ENCODE data around the gene TMEM97. TPM values are rescaled to one million over a fixed set of nuclear protein-coding genes. Genes with fewer than 3 reads are reported as not detected.

TMEM97 gene
- total RNA-seq, 4 donors from 2014 or later: 6.8 to 16.4 (median 13.0) TPM

DNA sequence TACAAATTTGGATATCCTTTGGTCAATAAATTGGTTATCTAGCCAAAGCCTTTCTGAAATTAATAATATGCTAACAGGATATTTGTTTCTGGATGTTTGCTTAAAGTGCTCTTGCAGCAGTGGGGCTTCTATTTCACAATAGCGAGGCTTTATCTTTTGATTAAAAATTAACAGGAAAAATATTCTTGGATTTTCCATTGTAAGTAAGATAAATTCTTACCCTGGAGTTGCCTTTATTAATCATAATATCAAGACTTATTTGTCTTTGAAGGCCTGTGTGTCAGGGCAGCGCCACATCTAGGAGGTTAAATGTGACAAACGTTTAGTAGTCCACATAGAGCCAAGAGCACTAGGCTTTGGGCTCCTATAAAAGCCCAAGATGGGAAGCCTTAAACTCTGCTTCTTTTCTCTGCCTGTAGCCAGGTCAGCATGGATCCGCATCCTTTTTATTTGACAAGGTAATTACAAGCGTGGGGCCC is 5.3 kb downstream of the TMEM97 start:
- no peaks in the 10 kb centered on the region for H3K27me3 ChIP-seq
- no peak for DNase-seq
- peaks cover 0 to 31% (median 7%) of the 10 kb centered on the region in 3 donors for H3K4me1 ChIP-seq
- WGBS, 2 donors: 85 to 90% methylated on average over 5 of the region's 5 CpGs
- H3K9me3 ChIP-seq: no peaks in the 10 kb centered on the region
- no peak overlapping the region for H3K27ac ChIP-seq
- H3K36me3 ChIP-seq: peaks cover 2 to 30% (median 5%) of the 10 kb centered on the region in 3 donors
- intact Hi-C loops (cut with DNase I): no loop called here
- H3K4me3 ChIP-seq: no peak overlapping the region
- TF ChIP-seq, protein P1, sequence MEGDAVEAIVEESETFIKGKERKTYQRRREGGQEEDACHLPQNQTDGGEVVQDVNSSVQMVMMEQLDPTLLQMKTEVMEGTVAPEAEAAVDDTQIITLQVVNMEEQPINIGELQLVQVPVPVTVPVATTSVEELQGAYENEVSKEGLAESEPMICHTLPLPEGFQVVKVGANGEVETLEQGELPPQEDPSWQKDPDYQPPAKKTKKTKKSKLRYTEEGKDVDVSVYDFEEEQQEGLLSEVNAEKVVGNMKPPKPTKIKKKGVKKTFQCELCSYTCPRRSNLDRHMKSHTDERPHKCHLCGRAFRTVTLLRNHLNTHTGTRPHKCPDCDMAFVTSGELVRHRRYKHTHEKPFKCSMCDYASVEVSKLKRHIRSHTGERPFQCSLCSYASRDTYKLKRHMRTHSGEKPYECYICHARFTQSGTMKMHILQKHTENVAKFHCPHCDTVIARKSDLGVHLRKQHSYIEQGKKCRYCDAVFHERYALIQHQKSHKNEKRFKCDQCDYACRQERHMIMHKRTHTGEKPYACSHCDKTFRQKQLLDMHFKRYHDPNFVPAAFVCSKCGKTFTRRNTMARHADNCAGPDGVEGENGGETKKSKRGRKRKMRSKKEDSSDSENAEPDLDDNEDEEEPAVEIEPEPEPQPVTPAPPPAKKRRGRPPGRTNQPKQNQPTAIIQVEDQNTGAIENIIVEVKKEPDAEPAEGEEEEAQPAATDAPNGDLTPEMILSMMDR (IDR thresholded peaks at IDR 0.05): no peak

DNA sequence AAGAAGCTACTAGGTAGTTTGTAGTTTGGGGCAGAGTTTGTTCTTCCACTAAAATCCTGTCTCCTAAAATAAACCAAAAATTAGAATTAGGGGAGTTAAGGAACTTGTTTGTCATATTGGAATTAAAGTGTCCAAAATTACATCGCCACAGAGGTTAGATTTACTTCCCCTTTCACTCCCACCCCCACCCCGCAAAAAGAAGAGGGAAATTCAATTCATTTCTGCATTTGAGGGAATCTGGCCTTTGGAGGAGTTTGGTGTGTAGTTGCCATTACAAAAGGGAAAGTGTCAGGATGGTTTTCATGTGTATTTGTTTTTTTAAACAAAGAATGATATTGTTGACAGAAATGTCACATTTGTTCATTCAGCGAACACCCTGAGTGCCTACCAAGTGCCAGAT is 5.8 kb downstream of the TMEM97 start:
- no peak for DNase-seq
- Histone ChIP-seq H3K27ac (no peak overlapping the region), H3K36me3 (peaks cover 5 to 35% (median 5%) of the 10 kb centered on the region in 3 donors), H3K4me3 (no peak overlapping the region), H3K4me1 (peaks cover 0 to 27% (median 3%) of the 10 kb centered on the region in 3 donors), H3K27me3 (no peaks in the 10 kb centered on the region), H3K9me3 (no peaks in the 10 kb centered on the region)
- TF ChIP-seq, protein P1 (IDR thresholded peaks at IDR 0.05): no peak
- TF ChIP-seq POLR2A (IDR thresholded peaks at IDR 0.05): no peak
- WGBS, 2 donors: 76 to 80% methylated on average over 3 of the region's 3 CpGs
- intact Hi-C loops (cut with DNase I): no loop called here

DNA sequence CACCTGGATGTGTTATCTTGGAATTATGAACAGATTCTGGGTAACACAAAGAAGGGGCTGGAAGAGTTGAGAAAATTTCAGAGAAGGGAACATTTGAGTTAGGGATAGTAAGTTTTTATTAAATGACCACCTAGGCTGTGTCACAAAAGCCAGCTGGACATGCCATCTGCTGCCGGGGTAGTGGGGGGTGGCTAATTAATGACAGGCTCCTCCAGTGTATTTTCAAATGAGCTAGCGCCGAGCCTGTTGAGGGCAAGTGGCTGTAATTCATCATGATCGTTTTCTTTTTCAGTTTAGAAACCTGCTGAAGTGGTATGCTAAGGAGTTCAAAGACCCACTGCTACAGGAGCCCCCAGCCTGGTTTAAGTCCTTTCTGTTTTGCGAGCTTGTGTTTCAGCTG is 6.2 kb downstream of the TMEM97 start:
- Histone ChIP-seq H3K27me3 (no peaks in the 10 kb centered on the region), H3K36me3 (peaks cover 5 to 39% (median 5%) of the 10 kb centered on the region in 3 donors), H3K9me3 (no peaks in the 10 kb centered on the region), H3K27ac (no peak overlapping the region), H3K4me1 (peaks cover 0 to 22% (median 0%) of the 10 kb centered on the region in 3 donors), H3K4me3 (no peak overlapping the region)
- intact Hi-C loops (cut with DNase I): no loop called here
- DNase-seq: no peak
- TF ChIP-seq, protein P1 (IDR thresholded peaks at IDR 0.05): no peak
- TF ChIP-seq POLR2A (IDR thresholded peaks at IDR 0.05): no peak
- 66 to 80% methylated on average over 4 to 5 of the region's 5 CpGs for WGBS, 2 donors

DNA sequence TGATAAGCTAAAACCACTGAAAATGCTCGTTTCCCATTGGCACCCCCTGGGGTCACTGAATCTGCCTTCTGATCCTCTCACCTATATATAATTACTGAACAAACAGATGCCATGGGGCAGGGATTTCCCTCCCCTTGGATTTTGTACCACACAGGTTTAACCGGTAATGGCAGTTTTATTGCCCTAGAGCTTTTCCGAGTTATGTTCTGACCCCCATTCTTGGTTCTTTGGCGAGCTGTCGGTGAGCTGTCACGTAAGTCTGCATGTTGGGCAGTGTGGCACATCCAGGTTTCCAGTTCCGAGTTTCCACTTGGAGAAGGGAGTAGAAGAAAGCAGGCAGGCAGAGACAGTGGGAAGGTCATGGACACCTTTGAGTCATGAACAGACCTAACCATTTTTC is 7.1 kb downstream of the TMEM97 start:
- H3K36me3 ChIP-seq: peaks cover 5 to 48% (median 5%) of the 10 kb centered on the region in 3 donors
- H3K4me1 ChIP-seq: peaks cover 0 to 19% (median 0%) of the 10 kb centered on the region in 3 donors
- no peak overlapping the region for H3K4me3 ChIP-seq
- intact Hi-C loops (cut with DNase I): no loop called here
- no peak for TF ChIP-seq POLR2A (IDR thresholded peaks at IDR 0.05)
- TF ChIP-seq, protein P1 (IDR thresholded peaks at IDR 0.05): no peak
- 48 to 78% methylated on average over 5 to 6 of the region's 7 CpGs for WGBS, 2 donors
- no peaks in the 10 kb centered on the region for H3K9me3 ChIP-seq
- no peak for DNase-seq
- no peak overlapping the region for H3K27ac ChIP-seq
- H3K27me3 ChIP-seq: no peaks in the 10 kb centered on the region

GRCh38 chr17:28327031-28327607 is 8.1 kb downstream of the TMEM97 start:
- Histone ChIP-seq H3K27ac (no peak overlapping the region), H3K36me3 (peaks cover 5 to 58% (median 12%) of the 10 kb centered on the region in 3 donors), H3K9me3 (no peaks in the 10 kb centered on the region), H3K27me3 (no peaks in the 10 kb centered on the region), H3K4me1 (peaks cover 0 to 19% (median 0%) of the 10 kb centered on the region in 3 donors), H3K4me3 (no peak overlapping the region)
- intact Hi-C loops (cut with DNase I): no loop called here
- no peak for DNase-seq
- TF ChIP-seq, protein P1 (IDR thresholded peaks at IDR 0.05): no peak
- no peak for TF ChIP-seq POLR2A (IDR thresholded peaks at IDR 0.05)
- WGBS, 2 donors: 65 to 80% methylated on average over 8 to 9 of the region's 9 CpGs
